Endothelial cell of umbilical vein (primary cell): ENCODE measurements around the gene MCL1. TPM values are rescaled to one million over a fixed set of nuclear protein-coding genes. Genes with fewer than 3 reads are reported as not detected.

ENCODE experiments used
- BruUV-seq: library from RNA; stranded (reverse); fragments of 400-500 nt; replicated peaks from 2 replicates; lab custom pipeline; 2021; lab: Mats Ljungman, UMichigan
- CTCF ChIA-PET: fragments of 300-600, 350-600 bp; sonication (Branson Sonifier 250); formaldehyde crosslinking; loops from one replicate; lab custom pipeline; 2021; ENCODE audit warnings: antibody characterized with exemption, inconsistent platforms; lab: Charles Lee
- POLR2A ChIA-PET: fragments of 300-600, 350-600 bp; sonication (Branson Sonifier 250); formaldehyde crosslinking; loops from one replicate; lab custom pipeline; 2021; ENCODE audit warnings: antibody characterized with exemption, inconsistent platforms; lab: Charles Lee
- DNase-seq: peaks from one replicate; pipeline ENCODE4 v3.0.0-alpha.2; 2011; ENCODE audit warnings: low read depth, low spot score
- FAIRE-seq: peaks from 2 replicates; lab custom pipeline; 2011; peaks lifted over from hg19 to GRCh38; lab: Jason Lieb, UNC
- H2AFZ ChIP-seq: 2 replicates; pipeline ENCODE4 v1.6.0; 2012; ENCODE audit warnings: low read depth, low read length, control low read depth, inconsistent platforms
- H3K27ac ChIP-seq: 2 replicates; pipeline ENCODE4 v1.5.1; 2011; ENCODE audit warnings: low read depth, mild to moderate bottlenecking, control low read depth, low read length, moderate library complexity; ENCODE audit not compliant: insufficient read depth
- H3K27me3 ChIP-seq, 2 experiments: 2 replicates each; pipeline versions ENCODE4 v1.6.0 to v1.6.1; 2011; ENCODE audit warnings: low read length in 2 of 2, mixed read lengths in 1 of 2; ENCODE audit not compliant: control insufficient read depth in 2 of 2, insufficient read depth in 2 of 2
- H3K36me3 ChIP-seq, 2 experiments: 2 replicates in 1 of 2; 3 replicates in 1 of 2; pipeline ENCODE4 v1.5.1; 2011; ENCODE audit warnings: low read length in 2 of 2, mild to moderate bottlenecking in 1 of 2, moderate library complexity in 1 of 2; ENCODE audit not compliant: control insufficient read depth in 2 of 2, insufficient read depth in 2 of 2; ENCODE audit errors: extremely low read depth in 1 of 2
- H3K4me1 ChIP-seq: 3 replicates; pipeline ENCODE4 v1.5.1; 2011; ENCODE audit warnings: mild to moderate bottlenecking, low read length; ENCODE audit not compliant: control insufficient read depth, insufficient read depth; ENCODE audit errors: extremely low read depth
- H3K4me2 ChIP-seq: 2 replicates; pipeline ENCODE4 v1.6.1; 2011; ENCODE audit warnings: low read length, control low read depth, mixed read lengths; ENCODE audit not compliant: insufficient read depth
- H3K4me3 ChIP-seq, 3 experiments: fragments of 200-600 bp in 1 of 3; sonication (generic), shearing (Covaris generic) in 1 of 3; replicated peaks in 1 of 3; 2 replicates each; pipeline ENCODE4 v1.5.1; 2011 to 2016; ENCODE audit warnings: control low read depth in 3 of 3, low read length in 3 of 3, mild to moderate bottlenecking in 2 of 3, inconsistent platforms in 1 of 3, low read depth in 1 of 3, moderate library complexity in 1 of 3; ENCODE audit not compliant: insufficient read depth in 1 of 3
- H3K79me2 ChIP-seq: 2 replicates; pipeline ENCODE4 v1.6.0; 2012; ENCODE audit warnings: low read length, inconsistent platforms; ENCODE audit not compliant: control insufficient read depth, insufficient read depth
- H3K9ac ChIP-seq: replicated peaks from 2 replicates; pipeline ENCODE3; 2011; ENCODE audit warnings: low read length, control low read depth; ENCODE audit not compliant: insufficient read depth; ENCODE audit errors: extremely low read depth
- H3K9me1 ChIP-seq: replicated peaks from 3 replicates; pipeline ENCODE4 v1.6.0; 2011; ENCODE audit warnings: mild to moderate bottlenecking, low read length; ENCODE audit not compliant: control insufficient read depth, insufficient read depth; ENCODE audit errors: extremely low read depth
- H3K9me3 ChIP-seq: replicated peaks from 2 replicates; pipeline ENCODE4 v1.5.1; 2012; ENCODE audit warnings: low read length, inconsistent platforms; ENCODE audit not compliant: control insufficient read depth, insufficient read depth
- H4K20me1 ChIP-seq: replicated peaks from 2 replicates; pipeline ENCODE3; 2011; ENCODE audit warnings: mild to moderate bottlenecking, low read length; ENCODE audit not compliant: control insufficient read depth, insufficient read depth; ENCODE audit errors: extremely low read depth
- EZH2 ChIP-seq: IDR thresholded peaks from 2 replicates; pipeline ENCODE4 v1.6.1; 2012; ENCODE audit warnings: borderline replicate concordance, low read depth, mild to moderate bottlenecking, moderate library complexity, low read length, inconsistent platforms; ENCODE audit not compliant: severe bottlenecking
- FOS ChIP-seq: IDR thresholded peaks from 2 replicates; pipeline ENCODE4 v1.6.1; 2011; ENCODE audit warnings: mild to moderate bottlenecking, low read length, moderate library complexity, borderline replicate concordance; ENCODE audit not compliant: insufficient read depth
- GATA2 ChIP-seq: IDR thresholded peaks from 2 replicates; pipeline ENCODE4 v1.7.0; 2011; ENCODE audit warnings: low read depth, mild to moderate bottlenecking, moderate library complexity, mixed read lengths, low read length; ENCODE audit not compliant: insufficient read length, insufficient read depth
- JUN ChIP-seq: IDR thresholded peaks from 2 replicates; pipeline ENCODE4 v1.6.1; 2011; ENCODE audit warnings: borderline replicate concordance, low read depth; ENCODE audit not compliant: insufficient read length, insufficient read depth
- MYC ChIP-seq: IDR thresholded peaks from one replicate; pipeline ENCODE4 v1.6.1; 2011; ENCODE audit warnings: mild to moderate bottlenecking, low read depth, low read length
- POLR2A ChIP-seq: IDR thresholded peaks from 2 replicates; pipeline ENCODE4 v1.6.1; 2012; ENCODE audit warnings: low read depth, mild to moderate bottlenecking, control low read depth, low read length
- POLR2AphosphoS5 ChIP-seq: IDR thresholded peaks from 2 replicates; pipeline ENCODE4 v1.6.1; 2012; ENCODE audit warnings: low read depth, mild to moderate bottlenecking, control low read depth, low read length, moderate library complexity; ENCODE audit not compliant: insufficient read depth
- dilution Hi-C: fragments of 300-500 bp; cut with MboI; formaldehyde crosslinking; loops from one replicate; pipeline ENCODE4 v1.15.0; 2019; ENCODE audit warnings: low sequenced_read_pairs; ENCODE audit not compliant: extremely low pct_ligation_motif_present
- intact Hi-C: fragments of 100-400 bp; cut with micrococcal nuclease; formaldehyde crosslinking; loops from one replicate; pipeline ENCODE4 v1.10.0; 2022
- polyA plus RNA-seq, 4 experiments: library from polyadenylated mRNA; depleted of rRNA in 3 of 4; stranded (reverse) in 3 of 4; unstranded in 1 of 4; fragments of >200 nt; gene quantifications; 2 replicates each; pipeline versions ENCODE4 v1.2.1 to v1.2.3, GENCODE V29; 2011 to 2012; ENCODE audit warnings: missing spikeins in 1 of 4
- total RNA-seq: library from RNA; stranded (reverse); gene quantifications from 2 replicates; pipeline ENCODE4 v1.2.3, GENCODE V29; 2021
- TF ChIP-seq, protein P1 (sequence below), 2 donors: IDR thresholded peaks; 1 replicate in 1 of 2; 2 replicates in 1 of 2; pipeline ENCODE4 v1.5.1; 2011; ENCODE audit warnings: low read length in 2 of 2, mild to moderate bottlenecking in 2 of 2, moderate library complexity in 2 of 2, control low read depth in 1 of 2, inconsistent platforms in 1 of 2, low read depth in 1 of 2; ENCODE audit not compliant: insufficient read depth in 1 of 2; ENCODE audit errors: extremely low read depth in 1 of 2
- TF ChIP-seq, protein P2 (sequence below): IDR thresholded peaks from 2 replicates; pipeline ENCODE4 v1.6.1; 2011; ENCODE audit not compliant: insufficient read depth, insufficient read length

The MCL1 gene
- total and polyA plus RNA-seq, 2 donors (not counting 3 experiments of a cell fraction or from before 2014, with no cell fraction given) = 87.3 to 186 TPM

DNA sequence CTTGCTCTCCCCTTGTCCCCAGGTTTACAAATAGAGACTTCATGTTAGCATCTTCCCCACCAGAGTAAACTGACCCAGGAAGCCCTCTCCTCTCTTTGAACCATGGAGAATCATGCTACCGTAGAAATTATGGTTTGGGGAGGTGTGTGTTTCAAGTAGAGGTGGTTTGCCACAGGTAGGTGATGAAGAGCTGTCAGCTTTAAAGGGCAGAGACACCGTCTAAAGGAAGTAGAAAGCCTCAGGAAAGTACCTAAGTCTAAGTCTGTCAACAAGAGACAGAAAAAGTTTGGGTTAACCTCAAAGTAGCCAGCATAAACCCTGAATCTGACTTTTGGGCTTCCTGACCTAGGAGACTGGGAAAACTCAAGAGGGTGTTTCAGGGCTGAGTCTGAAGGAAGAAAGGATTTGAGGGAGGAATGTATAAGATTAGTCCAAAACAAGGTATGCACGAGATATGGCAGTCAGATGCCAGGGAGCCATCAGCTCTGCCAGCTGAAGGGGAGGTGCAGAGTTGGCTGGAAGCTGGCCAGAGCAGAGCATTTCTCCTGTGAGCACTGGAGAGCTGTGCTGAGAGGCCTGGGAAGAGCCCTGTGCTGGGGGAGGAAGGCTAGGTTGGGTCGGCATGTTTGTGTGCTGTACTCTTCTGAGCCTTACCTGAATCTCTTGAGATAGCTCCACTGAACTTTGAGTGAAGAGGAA lies 15.9 kb downstream of the MCL1 start:
- Histone ChIP-seq H3K79me2 (peaks cover 8% of the 10 kb centered on the region), H3K36me3 (no peaks in the 10 kb centered on the region)
- peak; percentile 33 for FAIRE-seq

DNA sequence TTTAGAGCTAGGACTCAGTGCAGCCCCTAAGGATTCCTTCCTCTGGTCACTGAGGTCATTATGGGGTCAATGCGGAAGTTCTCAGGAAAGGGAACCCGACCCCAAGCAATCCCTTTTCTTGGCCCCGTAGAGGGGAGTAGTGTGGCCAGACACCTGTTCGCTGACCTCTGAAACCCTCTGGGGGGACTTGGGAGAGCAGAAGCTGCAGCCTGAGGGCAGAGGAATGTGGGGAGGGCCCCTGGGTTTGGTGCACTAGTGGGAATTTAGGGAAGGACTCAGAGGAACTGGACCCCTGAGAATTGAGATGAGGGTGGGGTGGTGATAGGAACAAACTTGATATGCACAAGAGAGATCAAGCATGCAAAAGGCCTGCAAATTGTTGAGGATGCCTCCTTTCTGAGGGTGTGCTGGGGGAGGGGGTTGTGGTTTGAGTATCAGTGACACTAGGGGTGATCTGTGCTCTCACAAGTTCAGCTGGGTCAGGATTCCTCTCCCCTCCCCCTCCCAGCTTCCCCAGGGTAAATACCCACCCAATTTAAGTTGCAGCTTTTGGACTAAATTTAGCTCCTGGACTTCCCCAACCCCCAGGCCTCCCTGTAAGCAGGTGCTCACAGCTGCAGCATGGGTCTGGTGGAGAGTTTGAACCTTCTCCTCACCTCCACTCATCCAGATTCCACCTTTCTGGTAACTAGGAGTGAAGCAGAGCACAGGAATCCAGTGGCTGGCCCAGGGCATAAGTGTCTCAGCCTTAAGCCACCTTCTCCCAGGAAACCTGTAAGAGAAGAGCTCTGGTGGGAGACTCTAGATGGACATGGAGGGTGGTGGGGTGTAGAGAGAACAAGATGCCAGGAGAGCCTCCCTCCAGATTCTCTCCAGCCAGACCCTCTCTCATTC lies 16.7 kb downstream of the MCL1 start:
- dilution Hi-C loops = no loop called here
- BruUV-seq = no TSS peak
- peaks cover 10% of the 10 kb centered on the region for H3K79me2 ChIP-seq

More for the DNA sequence above, 15.9 kb downstream of the MCL1 start:
- Histone ChIP-seq H4K20me1 (no peaks in the 10 kb centered on the region), H3K4me3 (no peak overlapping the region), H3K9me1 (no peaks in the 10 kb centered on the region), H3K4me1 (peaks cover 67% of the 10 kb centered on the region), H3K27me3 (no peaks in the 10 kb centered on the region), H2AFZ (no peak overlapping the region), H3K9ac (no peak overlapping the region), H3K4me2 (no peak overlapping the region), H3K27ac (peak overlapping the region; percentile 99), H3K9me3 (no peaks in the 10 kb centered on the region)
- ChIA-PET CTCF (interaction anchor here (0.9 to 13.9 kb wide), 5 partner anchors 12 to 433 kb away, joined by 3 to 288 read pairs (median 50); partner anchors contain the start of gene MCL1), POLR2A (interaction anchor here (0.6 to 3.1 kb wide), 5 partner anchors 11 to 549 kb away, joined by 4 to 39 read pairs (median 6); partner anchors contain the start of gene MCL1)
- peak; percentile 61 for DNase-seq
- TF ChIP-seq POLR2A = no peak
- intact Hi-C loops (loop anchor here (5.0 kb wide), 1 partner anchor 359 kb away; no protein-coding TSS in a partner anchor), dilution Hi-C loops (no loop called here)
- no TSS peak for BruUV-seq

More for the DNA sequence above, 16.7 kb downstream of the MCL1 start:
- H3K36me3 ChIP-seq = no peaks in the 10 kb centered on the region
- no peaks in the 10 kb centered on the region for H4K20me1 ChIP-seq
- H3K4me2 ChIP-seq = peak overlapping the region; percentile 76
- H2AFZ ChIP-seq = no peak overlapping the region
- CTCF ChIA-PET = interaction anchor here (2.4 to 13.9 kb wide), 4 partner anchors 13 to 250 kb away, joined by 13 to 288 read pairs (median 117); partner anchors contain the start of genes ENSA and MCL1
- intact Hi-C loops = loop anchor here (5.0 kb wide), 1 partner anchor 360 kb away; no protein-coding TSS in a partner anchor
- TF ChIP-seq GATA2 (no peak), EZH2 (no peak), FOS (no peak), POLR2AphosphoS5 (no peak), JUN (no peak), MYC (no peak), POLR2A (no peak)
- TF ChIP-seq, protein P1, sequence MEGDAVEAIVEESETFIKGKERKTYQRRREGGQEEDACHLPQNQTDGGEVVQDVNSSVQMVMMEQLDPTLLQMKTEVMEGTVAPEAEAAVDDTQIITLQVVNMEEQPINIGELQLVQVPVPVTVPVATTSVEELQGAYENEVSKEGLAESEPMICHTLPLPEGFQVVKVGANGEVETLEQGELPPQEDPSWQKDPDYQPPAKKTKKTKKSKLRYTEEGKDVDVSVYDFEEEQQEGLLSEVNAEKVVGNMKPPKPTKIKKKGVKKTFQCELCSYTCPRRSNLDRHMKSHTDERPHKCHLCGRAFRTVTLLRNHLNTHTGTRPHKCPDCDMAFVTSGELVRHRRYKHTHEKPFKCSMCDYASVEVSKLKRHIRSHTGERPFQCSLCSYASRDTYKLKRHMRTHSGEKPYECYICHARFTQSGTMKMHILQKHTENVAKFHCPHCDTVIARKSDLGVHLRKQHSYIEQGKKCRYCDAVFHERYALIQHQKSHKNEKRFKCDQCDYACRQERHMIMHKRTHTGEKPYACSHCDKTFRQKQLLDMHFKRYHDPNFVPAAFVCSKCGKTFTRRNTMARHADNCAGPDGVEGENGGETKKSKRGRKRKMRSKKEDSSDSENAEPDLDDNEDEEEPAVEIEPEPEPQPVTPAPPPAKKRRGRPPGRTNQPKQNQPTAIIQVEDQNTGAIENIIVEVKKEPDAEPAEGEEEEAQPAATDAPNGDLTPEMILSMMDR (IDR thresholded peaks at IDR 0.05; ENCODE audit: extremely low read depth in 1 of 2, insufficient read depth in 1 of 2, low read depth in 1 of 2, low read length in 2 of 2) = no peak
- TF ChIP-seq, protein P2, sequence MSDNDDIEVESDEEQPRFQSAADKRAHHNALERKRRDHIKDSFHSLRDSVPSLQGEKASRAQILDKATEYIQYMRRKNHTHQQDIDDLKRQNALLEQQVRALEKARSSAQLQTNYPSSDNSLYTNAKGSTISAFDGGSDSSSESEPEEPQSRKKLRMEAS = no peak
- no peaks in the 10 kb centered on the region for H3K9me1 ChIP-seq
- peak overlapping the region; percentile 98 for H3K9ac ChIP-seq
- FAIRE-seq (no peak), DNase-seq (peak; percentile 35)
- H3K4me1 ChIP-seq = peaks cover 64% of the 10 kb centered on the region
- no peaks in the 10 kb centered on the region for H3K9me3 ChIP-seq
- no peaks in the 10 kb centered on the region for H3K27me3 ChIP-seq
- peak overlapping the region; percentile 99 for H3K27ac ChIP-seq
- POLR2A ChIA-PET = interaction anchor here (0.6 to 3.1 kb wide), 5 partner anchors 9 to 548 kb away, joined by 3 to 39 read pairs (median 5); partner anchors contain the start of genes ENSA and MCL1
- H3K4me3 ChIP-seq = peak overlapping the region in 1 of 3 experiments; percentile 6
